Fibroblast of pulmonary artery (primary cell): ENCODE results near the gene B4GALNT4.
"Not testable (repeated sequence)": the region's sequence is repeated elsewhere in the genome, so short reads cannot be mapped to it uniquely, and the experiment has no call there.

Experiments used
- DNase-seq: peaks from one replicate; pipeline ENCODE4 v3.0.0-alpha.2; 2010; ENCODE audit warnings: low read depth
- H3K4me3 ChIP-seq: replicated peaks from 2 replicates; pipeline ENCODE4 v1.5.1; 2011; ENCODE audit warnings: low read depth, mild to moderate bottlenecking, control low read depth, low read length, moderate library complexity
- TF ChIP-seq, protein P1 (sequence below): IDR thresholded peaks from 2 replicates; pipeline ENCODE4 v1.5.1; 2011; ENCODE audit warnings: mild to moderate bottlenecking, control low read depth, low read length, inconsistent platforms; ENCODE audit errors: missing control alignments

The B4GALNT4 gene

GRCh38 chr11:357582-357981 lies 11.7 kb upstream of the B4GALNT4 start:
- no peak overlapping the region for H3K4me3 ChIP-seq
- DNase-seq = no peak
- TF ChIP-seq, protein P1, sequence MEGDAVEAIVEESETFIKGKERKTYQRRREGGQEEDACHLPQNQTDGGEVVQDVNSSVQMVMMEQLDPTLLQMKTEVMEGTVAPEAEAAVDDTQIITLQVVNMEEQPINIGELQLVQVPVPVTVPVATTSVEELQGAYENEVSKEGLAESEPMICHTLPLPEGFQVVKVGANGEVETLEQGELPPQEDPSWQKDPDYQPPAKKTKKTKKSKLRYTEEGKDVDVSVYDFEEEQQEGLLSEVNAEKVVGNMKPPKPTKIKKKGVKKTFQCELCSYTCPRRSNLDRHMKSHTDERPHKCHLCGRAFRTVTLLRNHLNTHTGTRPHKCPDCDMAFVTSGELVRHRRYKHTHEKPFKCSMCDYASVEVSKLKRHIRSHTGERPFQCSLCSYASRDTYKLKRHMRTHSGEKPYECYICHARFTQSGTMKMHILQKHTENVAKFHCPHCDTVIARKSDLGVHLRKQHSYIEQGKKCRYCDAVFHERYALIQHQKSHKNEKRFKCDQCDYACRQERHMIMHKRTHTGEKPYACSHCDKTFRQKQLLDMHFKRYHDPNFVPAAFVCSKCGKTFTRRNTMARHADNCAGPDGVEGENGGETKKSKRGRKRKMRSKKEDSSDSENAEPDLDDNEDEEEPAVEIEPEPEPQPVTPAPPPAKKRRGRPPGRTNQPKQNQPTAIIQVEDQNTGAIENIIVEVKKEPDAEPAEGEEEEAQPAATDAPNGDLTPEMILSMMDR = no peak

- no peak for DNase-seq
- no peak overlapping the region for H3K4me3 ChIP-seq
- TF ChIP-seq, protein P1 = no peak
Observed at GRCh38 chr11:358129-358800, 11.0 kb upstream of the B4GALNT4 start.

DNA sequence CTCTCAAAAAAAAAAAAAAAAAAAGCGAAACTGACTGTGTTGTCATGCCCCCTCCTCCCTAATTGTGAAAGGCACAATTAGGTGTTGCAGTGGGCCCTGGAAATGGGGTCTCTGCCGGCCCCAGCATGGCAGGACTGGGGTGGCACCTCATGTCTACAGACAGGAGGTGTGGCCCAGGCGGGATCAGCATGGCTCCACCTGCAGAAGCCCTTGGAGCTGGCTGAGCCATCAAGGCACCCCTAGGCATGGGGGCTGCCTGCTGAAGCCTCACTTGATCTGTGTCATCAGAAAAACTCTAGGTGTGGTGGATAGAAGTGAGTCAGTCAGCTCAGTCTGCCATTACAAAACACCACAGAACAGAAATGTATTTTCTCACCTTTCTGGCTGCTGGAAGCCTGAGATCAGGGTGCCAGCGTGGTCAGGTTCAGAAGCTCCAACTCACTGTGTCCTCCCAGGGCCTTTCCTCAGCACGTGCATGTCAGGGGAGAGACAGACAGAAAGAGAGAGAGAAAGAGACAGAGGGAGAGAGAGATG lies 10.1 kb upstream of the B4GALNT4 start:
- TF ChIP-seq, protein P1 = no peak
- DNase-seq = no peak
- no peak overlapping the region for H3K4me3 ChIP-seq

GRCh38 chr11:360326-361280 lies 8.7 kb upstream of the B4GALNT4 start:
- TF ChIP-seq, protein P1 = no peak
- DNase-seq = no peak
- H3K4me3 ChIP-seq = no peak overlapping the region

GRCh38 chr11:362642-363442 lies 6.5 kb upstream of the B4GALNT4 start:
- no peak overlapping the region for H3K4me3 ChIP-seq
- DNase-seq = no peak
- TF ChIP-seq, protein P1 = no peak

GRCh38 chr11:363443-363805 lies 5.9 kb upstream of the B4GALNT4 start:
- not testable (repeated sequence) for DNase-seq, H3K4me3 ChIP-seq
